Tibial nerve (tissue), 4 donors: Measurements from ENCODE around the gene NR4A3.

Experiments
- CTCF ChIP-seq, 5 experiments: fragments of 200-600 bp in 3 of 5; fragments of 450-650 bp in 2 of 5; sonication (generic) in 3 of 5; IDR thresholded peaks; one replicate each; pipeline ENCODE4 v1.5.1; 2016 to 2019; ENCODE audit warnings: antibody characterized with exemption in 5 of 5, mild to moderate bottlenecking in 3 of 5, moderate library complexity in 2 of 5
- EP300 ChIP-seq, 2 donors: sonication (generic); formaldehyde crosslinking; IDR thresholded peaks; one replicate each; pipeline ENCODE4 v1.6.1; 2017; ENCODE audit warnings: antibody characterized with exemption in 2 of 2, mild to moderate bottlenecking in 1 of 2
- POLR2A ChIP-seq, 2 donors: fragments of 450-650 bp; IDR thresholded peaks; one replicate each; pipeline ENCODE4 v1.6.1; 2017; ENCODE audit warnings: antibody characterized with exemption in 2 of 2, mild to moderate bottlenecking in 2 of 2, moderate library complexity in 2 of 2

- TF ChIP-seq POLR2A (IDR thresholded peaks at IDR 0.05), result no peak
- TF ChIP-seq CTCF (IDR thresholded peaks at IDR 0.05), result no peak
- TF ChIP-seq EP300 (IDR thresholded peaks at IDR 0.05), result no peak
Observed at GRCh38 chr9:99822109-99822805, 572 bp downstream of the NR4A3 start.
